Epithelial cell of esophagus (primary cell): Measurements from ENCODE around the gene CXorf58.
A peak's percentile ranks its signal among the peaks of the same experiment; 100 is the strongest.

ENCODE experiments used
- DNase-seq: peaks from one replicate; pipeline ENCODE4 v3.0.0; 2010; ENCODE audit warnings: low read depth
- H3K4me3 ChIP-seq: 2 replicates; pipeline ENCODE4 v1.5.1; 2011; ENCODE audit warnings: mild to moderate bottlenecking, low read length, control low read depth
- TF ChIP-seq, protein P1 (sequence below): IDR thresholded peaks from 2 replicates; pipeline ENCODE4 v1.5.1; 2011; ENCODE audit warnings: low read depth, mild to moderate bottlenecking, low read length, control low read depth, inconsistent platforms; ENCODE audit not compliant: insufficient read depth; ENCODE audit errors: missing control alignments

CXorf58 gene

DNA sequence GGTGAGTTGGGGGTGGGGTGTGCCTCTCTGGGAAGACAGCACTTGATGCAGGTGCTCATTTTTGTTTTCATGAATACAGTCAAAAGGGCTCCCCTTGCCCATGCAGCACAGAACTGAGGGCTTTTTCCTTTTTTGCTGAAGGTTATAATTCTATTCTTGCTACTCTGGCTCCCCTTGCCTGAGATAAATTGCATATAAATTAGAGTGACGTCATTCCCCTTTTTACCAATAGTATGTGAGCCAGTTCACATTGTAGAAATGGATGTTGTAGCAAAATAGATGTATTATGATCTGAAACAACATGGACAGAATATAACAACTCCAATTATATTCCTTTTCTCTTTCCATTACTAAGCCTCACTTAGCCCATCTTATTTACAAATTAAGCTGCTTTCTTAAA, 28.4 kb downstream of the CXorf58 start:
- DNase-seq = no peak

DNA sequence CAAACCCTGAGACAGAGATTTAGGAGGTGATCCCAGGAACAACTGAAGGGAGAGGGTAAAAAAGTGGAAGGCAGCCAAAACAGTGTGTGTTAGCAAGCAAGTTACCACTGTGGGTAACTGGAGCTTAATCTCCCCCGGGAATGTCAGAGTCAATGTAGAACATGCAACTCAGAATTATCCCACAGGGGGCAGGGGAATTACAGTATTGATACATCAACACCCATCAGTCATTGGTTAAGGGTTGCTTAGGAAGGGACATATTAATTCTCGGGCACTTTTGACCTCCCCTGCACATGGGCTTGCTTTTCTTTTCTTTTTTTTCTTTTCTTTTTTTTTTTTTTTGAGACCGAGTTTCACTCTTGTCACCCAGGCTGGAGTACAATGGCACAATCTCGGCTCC, 29.3 kb downstream of the CXorf58 start:
- TF ChIP-seq, protein P1, sequence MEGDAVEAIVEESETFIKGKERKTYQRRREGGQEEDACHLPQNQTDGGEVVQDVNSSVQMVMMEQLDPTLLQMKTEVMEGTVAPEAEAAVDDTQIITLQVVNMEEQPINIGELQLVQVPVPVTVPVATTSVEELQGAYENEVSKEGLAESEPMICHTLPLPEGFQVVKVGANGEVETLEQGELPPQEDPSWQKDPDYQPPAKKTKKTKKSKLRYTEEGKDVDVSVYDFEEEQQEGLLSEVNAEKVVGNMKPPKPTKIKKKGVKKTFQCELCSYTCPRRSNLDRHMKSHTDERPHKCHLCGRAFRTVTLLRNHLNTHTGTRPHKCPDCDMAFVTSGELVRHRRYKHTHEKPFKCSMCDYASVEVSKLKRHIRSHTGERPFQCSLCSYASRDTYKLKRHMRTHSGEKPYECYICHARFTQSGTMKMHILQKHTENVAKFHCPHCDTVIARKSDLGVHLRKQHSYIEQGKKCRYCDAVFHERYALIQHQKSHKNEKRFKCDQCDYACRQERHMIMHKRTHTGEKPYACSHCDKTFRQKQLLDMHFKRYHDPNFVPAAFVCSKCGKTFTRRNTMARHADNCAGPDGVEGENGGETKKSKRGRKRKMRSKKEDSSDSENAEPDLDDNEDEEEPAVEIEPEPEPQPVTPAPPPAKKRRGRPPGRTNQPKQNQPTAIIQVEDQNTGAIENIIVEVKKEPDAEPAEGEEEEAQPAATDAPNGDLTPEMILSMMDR = no peak
- no peak overlapping the region for H3K4me3 ChIP-seq
- no peak for DNase-seq

More for the DNA sequence above, 28.4 kb downstream of the CXorf58 start:
- no peak overlapping the region for H3K4me3 ChIP-seq
- TF ChIP-seq, protein P1 = no peak

DNA sequence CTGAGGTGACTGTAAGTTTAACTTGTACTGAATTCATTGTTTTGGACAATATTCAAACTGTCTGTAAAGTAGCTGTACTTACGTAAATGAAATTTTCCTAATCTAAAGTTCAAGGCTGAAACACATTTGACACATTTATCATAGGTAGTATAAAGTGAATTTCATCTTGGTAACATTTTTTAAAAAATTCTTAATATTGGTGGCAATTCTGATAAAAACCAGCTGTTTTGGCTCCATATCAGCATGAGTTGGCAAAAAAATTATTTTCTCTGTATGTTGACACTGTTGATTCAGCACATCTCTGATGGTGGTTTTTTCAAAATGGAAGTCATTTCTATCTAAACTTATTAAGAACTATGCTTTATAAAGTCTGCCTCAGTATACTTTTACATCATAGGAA, 30.9 kb downstream of the CXorf58 start:
- DNase-seq = no peak
- H3K4me3 ChIP-seq = no peak overlapping the region
- TF ChIP-seq, protein P1 = no peak

DNA sequence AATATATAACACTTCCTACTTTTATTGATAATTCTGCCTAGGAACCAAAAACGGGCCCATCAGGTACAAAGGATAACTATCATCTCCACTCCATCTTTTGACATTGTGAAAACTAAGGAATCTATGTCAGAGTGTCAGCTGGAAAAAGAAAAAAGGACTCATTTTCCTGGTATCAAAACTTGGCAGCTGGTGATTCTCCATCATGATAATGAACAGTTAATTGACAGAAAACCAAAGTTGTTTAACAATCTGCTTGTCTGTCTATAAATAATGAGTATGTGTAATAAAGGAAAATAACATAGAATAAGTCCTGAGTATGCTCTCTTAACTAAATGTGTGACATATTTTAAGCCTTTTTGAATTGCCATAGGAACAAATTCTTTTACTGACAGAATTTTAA, 31.4 kb downstream of the CXorf58 start:
- no peak for DNase-seq
- TF ChIP-seq, protein P1 = no peak

DNA sequence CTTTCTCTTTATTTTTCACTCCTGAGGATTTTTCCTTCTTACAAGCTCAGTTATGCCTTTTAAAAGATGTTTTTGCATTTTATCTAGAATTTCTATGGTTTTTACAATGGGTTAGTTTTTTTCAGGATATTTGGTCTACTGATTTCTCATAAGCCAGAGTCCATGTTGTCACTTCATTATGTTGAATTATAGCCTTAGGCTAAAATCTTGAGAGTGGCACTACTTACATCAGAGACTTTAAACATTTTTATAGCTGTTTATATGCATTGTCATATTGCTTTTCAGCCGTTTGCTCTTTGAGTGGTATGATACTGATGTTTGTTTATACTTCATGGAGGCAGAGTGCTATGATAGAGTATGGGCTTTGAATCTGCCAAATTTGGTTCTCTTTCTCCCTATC, 36.4 kb downstream of the CXorf58 start:
- no peak for DNase-seq
- no peak overlapping the region for H3K4me3 ChIP-seq
- TF ChIP-seq, protein P1 = no peak

More for the DNA sequence above, 31.4 kb downstream of the CXorf58 start:
- no peak overlapping the region for H3K4me3 ChIP-seq

DNA sequence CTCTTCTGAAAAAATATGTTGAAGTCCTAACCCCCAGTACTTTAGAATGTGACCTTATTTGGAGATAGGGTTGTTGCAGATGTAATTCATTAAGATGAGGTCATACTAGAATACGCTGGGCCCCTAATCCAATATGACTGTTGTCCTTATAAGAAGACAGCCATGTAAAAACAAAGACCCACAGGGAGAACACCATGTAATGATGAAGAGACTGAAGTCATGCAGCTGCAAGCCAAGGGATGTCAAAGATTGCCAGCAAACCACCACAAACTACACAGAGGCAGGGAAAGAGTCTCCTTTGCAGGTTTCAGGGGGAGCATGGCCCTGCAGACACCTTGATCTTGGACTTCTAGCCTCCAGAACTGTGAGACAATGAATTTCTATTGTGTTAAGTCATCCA, 37.4 kb downstream of the CXorf58 start:
- TF ChIP-seq, protein P1 = no peak
- no peak overlapping the region for H3K4me3 ChIP-seq
- no peak for DNase-seq

DNA sequence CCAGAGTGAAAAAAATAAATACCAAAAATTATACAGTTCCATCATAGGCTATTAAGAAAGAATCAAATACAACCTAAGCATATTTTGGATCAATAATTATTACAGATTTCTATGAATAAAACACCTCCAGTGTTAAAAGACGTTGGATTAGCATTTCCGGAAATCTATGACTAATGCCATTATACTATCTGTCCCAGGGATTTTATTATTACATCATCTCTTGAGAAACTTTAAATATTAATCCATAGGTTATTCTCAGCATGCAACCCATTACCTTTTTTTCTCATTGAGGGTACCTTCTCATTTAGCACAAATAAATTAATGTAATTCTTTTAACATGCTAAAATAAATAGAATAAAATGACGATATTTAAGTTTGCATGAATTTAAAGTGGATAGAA, 44.6 kb downstream of the CXorf58 start:
- TF ChIP-seq, protein P1 = no peak
- peak; percentile 16 for DNase-seq
- H3K4me3 ChIP-seq = no peak overlapping the region
